Renal pelvis (tissue), 4 donors: ENCODE results near the gene CDH4. TPM values are rescaled to one million over a fixed set of nuclear protein-coding genes. Genes with fewer than 3 reads are reported as not detected.

Experiments
- DNase-seq: peaks from one replicate; pipeline ENCODE4 v3.0.0-alpha.2; 2013
- polyA plus RNA-seq, 3 donors: library from polyadenylated mRNA; unstranded; fragments of 120-200 nt; gene quantifications; one replicate each; pipeline ENCODE4 v1.2.1, GENCODE V29; 2013; ENCODE audit not compliant: insufficient read length in 3 of 3

Gene CDH4
- polyA plus RNA-seq, 3 donors: 8.4 to 9.5 (median 8.7) TPM

DNA sequence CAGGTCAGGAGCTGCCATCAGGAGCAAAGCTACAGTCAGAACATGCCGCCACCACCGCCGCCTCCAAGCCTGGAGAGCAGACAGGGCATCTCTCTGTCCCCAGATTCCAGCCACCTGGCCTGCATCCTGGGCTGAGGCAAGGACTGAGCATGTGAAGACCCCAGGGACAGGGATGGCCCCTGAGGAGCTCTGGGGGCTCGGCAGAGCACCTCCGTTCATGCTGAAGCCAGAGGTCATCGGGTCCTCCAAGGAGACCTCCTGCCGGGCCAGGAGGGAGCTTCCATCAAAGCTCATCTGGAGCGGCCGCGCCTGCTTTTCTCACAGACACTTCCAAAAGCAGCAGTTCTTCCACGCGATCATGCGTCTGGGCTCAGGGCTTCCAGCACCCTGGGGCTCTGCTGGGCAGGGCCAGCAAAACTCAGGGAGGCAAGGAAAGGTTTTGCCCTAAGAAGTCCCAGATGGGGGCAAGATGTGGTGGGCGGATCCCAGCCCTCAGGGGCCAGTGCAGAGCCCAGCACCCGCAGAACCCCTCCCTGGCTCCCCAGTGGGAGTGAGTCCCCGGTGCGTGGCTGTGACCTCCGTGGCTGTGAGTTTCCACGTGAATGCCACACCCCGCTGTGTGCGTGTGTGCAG is 675.2 kb downstream of the CDH4 start:
- no peak for DNase-seq

DNA sequence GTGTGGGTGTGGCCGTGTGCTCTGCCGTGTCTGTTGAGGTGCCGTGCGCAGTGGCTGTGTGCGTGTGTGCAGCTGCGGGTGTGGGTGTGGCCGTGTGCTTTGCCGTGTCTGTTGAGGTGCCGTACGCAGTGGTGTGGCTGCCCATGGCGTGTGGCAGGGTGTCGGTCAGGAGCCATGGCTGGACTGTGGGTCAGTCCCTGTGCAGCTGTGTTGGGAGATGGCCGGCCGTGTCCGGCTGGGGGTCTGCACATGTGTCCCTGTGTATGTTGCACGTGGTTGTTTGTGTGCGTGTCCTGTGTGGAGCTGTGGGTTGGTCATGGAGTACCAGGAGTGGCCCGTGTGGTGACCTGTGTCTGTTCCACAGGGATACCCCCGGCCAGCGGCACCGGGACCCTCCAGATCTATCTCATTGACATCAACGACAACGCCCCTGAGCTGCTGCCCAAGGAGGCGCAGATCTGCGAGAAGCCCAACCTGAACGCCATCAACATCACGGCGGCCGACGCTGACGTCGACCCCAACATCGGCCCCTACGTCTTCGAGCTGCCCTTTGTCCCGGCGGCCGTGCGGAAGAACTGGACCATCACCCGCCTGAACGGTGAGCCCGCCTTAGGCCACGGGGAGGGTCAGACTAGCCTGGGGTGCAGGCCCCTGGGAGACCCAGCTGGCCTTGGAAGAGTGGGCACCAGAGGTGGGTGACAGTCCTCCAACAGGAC is 675.9 kb downstream of the CDH4 start:
- no peak for DNase-seq

GRCh38 chr20:61929561-61929960 is 677.5 kb downstream of the CDH4 start:
- DNase-seq: no peak

GRCh38 chr20:61929971-61930666 is 678.1 kb downstream of the CDH4 start:
- DNase-seq: no peak

DNA sequence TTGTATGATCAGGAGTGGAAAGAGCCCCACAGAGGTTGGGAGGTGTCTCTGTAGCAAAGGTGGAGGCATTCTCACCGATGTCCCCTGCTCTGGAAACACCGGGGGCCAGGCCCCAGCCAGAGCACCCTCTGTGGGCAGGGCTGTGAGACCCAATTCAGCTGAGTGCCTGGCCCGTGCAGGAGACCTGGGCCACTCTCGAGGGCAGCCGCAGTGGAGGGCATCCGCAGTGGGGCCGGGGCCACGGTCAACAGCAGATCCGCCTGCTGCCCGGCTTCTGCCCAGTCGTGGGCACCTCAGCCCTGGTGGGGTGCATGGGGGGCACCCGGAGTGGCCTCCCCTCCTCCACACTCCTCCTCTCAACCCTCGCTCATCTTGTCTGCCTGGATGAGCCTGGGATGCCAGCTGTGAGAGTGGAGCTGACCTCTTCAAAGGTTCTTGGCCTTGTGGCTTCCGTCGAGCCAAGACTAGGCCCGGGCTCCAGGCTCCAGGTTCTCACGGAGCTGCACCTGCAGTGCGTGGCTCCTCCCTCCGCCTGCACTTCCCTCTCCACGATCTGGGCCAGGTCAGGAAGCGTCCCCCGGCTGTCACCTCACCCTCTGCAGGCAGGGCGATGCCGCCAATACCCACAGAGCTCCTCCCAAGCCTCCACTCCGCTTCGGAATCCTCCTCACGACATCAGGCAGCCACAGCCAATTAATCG is 678.9 kb downstream of the CDH4 start:
- no peak for DNase-seq

- no peak for DNase-seq
These were observed 679.6 kb downstream of the CDH4 start for GRCh38 chr20:61931476-61932198.

GRCh38 chr20:61932199-61932592 is 680.1 kb downstream of the CDH4 start:
- DNase-seq: no peak

GRCh38 chr20:61932711-61933480 is 680.8 kb downstream of the CDH4 start:
- no peak for DNase-seq

DNA sequence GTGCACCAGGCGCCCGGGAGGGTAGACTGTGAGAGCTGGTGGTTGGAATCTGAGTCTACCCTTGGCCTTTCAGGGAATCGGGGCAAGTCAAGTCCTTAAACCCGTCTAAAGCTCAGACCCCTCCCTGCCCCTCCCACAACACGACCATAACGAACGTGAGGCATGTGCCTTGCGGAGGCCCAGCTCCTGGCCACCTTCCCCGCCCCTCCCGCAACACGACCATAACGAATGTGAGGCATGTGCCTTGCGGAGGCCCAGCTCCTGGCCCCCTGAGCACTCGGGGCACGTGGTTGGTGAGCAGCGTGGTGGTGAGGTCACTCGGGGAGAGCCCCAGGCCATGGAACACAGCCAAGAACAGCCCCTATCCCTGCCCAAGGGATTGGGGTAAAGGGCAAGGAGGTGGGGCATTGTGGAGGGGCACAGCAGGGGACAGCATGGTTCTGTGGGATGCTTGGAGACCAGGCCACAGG is 681.5 kb downstream of the CDH4 start:
- DNase-seq: no peak

- no peak for DNase-seq
These were observed 682.1 kb downstream of the CDH4 start for GRCh38 chr20:61933951-61934715.

- DNase-seq: no peak
These were observed 682.9 kb downstream of the CDH4 start for GRCh38 chr20:61934716-61935530.

- DNase-seq: no peak
These were observed 684.1 kb downstream of the CDH4 start for GRCh38 chr20:61935926-61936700.

- no peak for DNase-seq
These were observed 684.7 kb downstream of the CDH4 start for GRCh38 chr20:61936701-61937131.

DNA sequence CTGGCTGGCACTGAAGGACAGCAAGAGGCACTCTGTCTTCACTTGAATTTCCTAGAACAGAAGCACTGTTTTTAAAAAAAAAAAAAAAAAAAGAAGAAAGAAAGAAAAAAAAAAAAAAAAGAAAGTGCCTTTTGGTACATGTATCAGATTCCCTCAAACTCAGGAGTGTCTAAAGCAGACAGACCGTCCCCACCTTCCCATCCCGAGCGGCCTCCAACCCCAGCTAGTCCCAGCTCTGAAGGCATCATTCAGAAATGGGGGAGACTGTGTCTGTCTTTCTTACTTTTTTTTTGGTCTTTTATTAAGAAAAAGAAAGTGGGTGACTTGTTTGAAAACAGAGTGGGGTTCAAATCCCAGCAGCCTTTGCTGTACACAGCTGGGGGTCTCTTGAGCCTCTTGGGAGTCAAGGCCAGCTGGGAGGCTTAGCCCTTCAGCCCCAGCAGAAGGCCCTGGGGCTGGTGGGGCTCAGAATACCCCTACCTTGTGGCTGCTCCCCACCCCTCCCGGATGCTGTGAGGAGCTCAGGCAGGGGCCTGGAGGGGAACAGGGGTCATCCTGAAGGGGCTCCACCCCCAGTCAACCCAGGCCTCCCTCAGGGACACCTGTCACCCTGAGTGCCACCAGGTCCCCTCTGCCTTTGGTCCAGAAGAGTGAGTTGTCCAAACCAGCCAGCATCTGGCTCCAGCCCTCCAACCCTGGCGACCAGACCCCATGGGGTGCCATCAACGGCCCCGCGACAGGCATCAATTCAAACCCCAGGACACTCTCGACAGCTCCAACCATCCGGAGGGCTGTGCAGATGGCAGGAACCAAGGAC is 685.3 kb downstream of the CDH4 start:
- no peak for DNase-seq

DNA sequence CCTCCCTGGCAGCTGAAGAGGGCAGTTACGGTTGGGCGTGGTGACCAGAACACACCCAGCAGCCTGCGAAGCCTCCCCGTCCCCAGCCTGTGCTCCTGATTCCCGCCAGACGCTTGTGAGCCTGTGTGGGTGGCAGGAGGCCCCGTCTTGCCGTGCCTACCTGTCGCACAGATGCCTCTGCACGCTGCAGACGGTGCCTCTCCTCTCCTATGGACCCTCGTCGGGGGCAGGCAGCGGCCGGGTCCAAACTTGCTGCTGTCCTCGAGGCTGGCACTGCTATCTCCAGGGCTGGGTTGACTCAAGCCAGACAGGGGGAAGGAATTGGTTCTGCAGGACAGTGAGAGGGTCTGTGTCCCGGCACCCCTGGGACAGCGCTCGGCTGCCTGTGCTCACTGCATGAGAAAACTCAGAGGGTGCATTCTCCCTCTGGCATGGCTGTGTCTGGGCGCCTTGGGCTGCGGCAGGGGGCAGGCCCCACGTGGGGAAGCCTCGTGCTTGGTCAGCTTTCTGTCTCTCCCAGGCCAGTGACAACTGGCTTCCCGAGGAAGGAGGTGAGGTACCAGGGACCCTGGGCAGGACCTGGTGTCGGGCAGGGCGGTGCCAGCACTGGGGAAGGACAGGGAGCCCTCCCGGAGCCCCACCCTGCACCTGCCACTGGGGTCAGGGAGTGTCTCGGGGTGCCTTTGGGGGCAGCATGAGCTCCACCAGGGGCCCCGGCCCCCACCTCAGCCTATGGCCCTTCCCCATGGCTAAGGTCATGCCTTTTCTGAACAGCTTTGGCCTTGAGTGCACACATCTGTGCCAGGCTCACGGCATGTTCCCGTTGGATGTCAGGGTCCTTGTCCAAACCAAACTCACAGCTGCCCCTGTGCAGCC is 686.1 kb downstream of the CDH4 start:
- DNase-seq: no peak
